Esophagus muscularis mucosa (tissue), 4 donors: ENCODE data around the gene DNAJC6. TPM values are rescaled to one million over a fixed set of nuclear protein-coding genes. Genes with fewer than 3 reads are reported as not detected.

ENCODE experiments used
- DNase-seq: peaks from one replicate; pipeline ENCODE4 v3.0.0-alpha.2; 2017; ENCODE audit errors: extremely low spot score
- H3K27ac ChIP-seq, 4 donors: fragments of 200-600 bp; sonication (generic); replicated peaks in 1 of 4; 1 replicate in 3 of 4; 2 replicates in 1 of 4; pipeline ENCODE4 v1.5.1; 2016 to 2019; ENCODE audit warnings: mild to moderate bottlenecking in 1 of 4
- H3K27me3 ChIP-seq, 4 donors: fragments of 200-600 bp; sonication (generic); one replicate each; pipeline versions ENCODE4 v1.5.1 to v1.6.0; 2016 to 2019
- H3K36me3 ChIP-seq, 4 donors: fragments of 200-600 bp; sonication (generic); one replicate each; pipeline ENCODE4 v1.5.1; 2016 to 2019
- H3K4me1 ChIP-seq, 4 donors: fragments of 200-600 bp; sonication (generic); one replicate each; pipeline ENCODE4 v1.5.1; 2016 to 2019
- H3K4me3 ChIP-seq, 4 donors: fragments of 200-600 bp; sonication (generic); 1 replicate in 2 of 4; 2 replicates in 2 of 4; pipeline ENCODE4 v1.5.1; 2016 to 2019; ENCODE audit warnings: mild to moderate bottlenecking in 4 of 4, moderate library complexity in 1 of 4
- H3K9me3 ChIP-seq, 4 donors: fragments of 200-600 bp; sonication (generic); 1 replicate in 3 of 4; 2 replicates in 1 of 4; pipeline ENCODE4 v1.5.1; 2016 to 2019
- CTCF ChIP-seq, 3 experiments: fragments of 200-600 bp in 2 of 3; fragments of 450-650 bp in 1 of 3; sonication (generic) in 2 of 3; IDR thresholded peaks; one replicate each; pipeline ENCODE4 v1.5.1; 2017 to 2019; ENCODE audit warnings: antibody characterized with exemption in 3 of 3, mild to moderate bottlenecking in 2 of 3, moderate library complexity in 1 of 3
- EP300 ChIP-seq: sonication (generic); formaldehyde crosslinking; IDR thresholded peaks from one replicate; pipeline ENCODE4 v1.6.1; 2017; ENCODE audit warnings: antibody characterized with exemption
- POLR2A ChIP-seq: fragments of 450-650 bp; IDR thresholded peaks from one replicate; pipeline ENCODE4 v1.6.1; 2017; ENCODE audit warnings: antibody characterized with exemption, moderate library complexity, mild to moderate bottlenecking, low read depth
- POLR2AphosphoS5 ChIP-seq, 2 donors: sonication (generic); formaldehyde crosslinking; IDR thresholded peaks; one replicate each; pipeline ENCODE4 v1.6.1; 2017; ENCODE audit warnings: antibody characterized with exemption in 2 of 2
- WGBS: methylation state at CpG from one replicate; pipeline ENCODE4 v1.1.5; 2018; 5-methylcytosine and 5-hydroxymethylcytosine counted together
- intact Hi-C: fragments of 100-400 bp; cut with DNase I; formaldehyde crosslinking; loops from one replicate; pipeline ENCODE4 v1.15.1; 2023
- total RNA-seq, 4 donors: library from RNA; depleted of rRNA; stranded (reverse); fragments of >200 nt; gene quantifications; one replicate each; pipeline versions ENCODE4 v1.1.0 to v1.2.1, GENCODE V29; 2016

DNAJC6 gene
- total RNA-seq, 4 donors from 2014 or later: 3.7 to 8.3 (median 4.4) TPM

GRCh38 chr1:65264197-65264929 lies 45.0 kb upstream of the DNAJC6 start:
- peak; percentile 75 for DNase-seq
- H3K9me3 ChIP-seq: no peaks in the 10 kb centered on the region
- TF ChIP-seq EP300: no peak
- no peak for TF ChIP-seq CTCF (IDR thresholded peaks at IDR 0.05)
- TF ChIP-seq POLR2AphosphoS5 (IDR thresholded peaks at IDR 0.05): peak in 1 of 2 donors; percentile 11
- TF ChIP-seq POLR2A: no peak
- H3K4me3 ChIP-seq: peak overlapping the region; percentile 57 to 62 (median 60)
- 13% methylated on average over 15 of the region's 15 CpGs for WGBS
- peaks cover 7 to 26% (median 23%) of the 10 kb centered on the region in 4 donors for H3K4me1 ChIP-seq
- H3K27me3 ChIP-seq: peaks cover 0 to 7% (median 2%) of the 10 kb centered on the region in 4 donors
- intact Hi-C loops: no loop called here
- H3K27ac ChIP-seq: no peak overlapping the region
- no peaks in the 10 kb centered on the region for H3K36me3 ChIP-seq

DNA sequence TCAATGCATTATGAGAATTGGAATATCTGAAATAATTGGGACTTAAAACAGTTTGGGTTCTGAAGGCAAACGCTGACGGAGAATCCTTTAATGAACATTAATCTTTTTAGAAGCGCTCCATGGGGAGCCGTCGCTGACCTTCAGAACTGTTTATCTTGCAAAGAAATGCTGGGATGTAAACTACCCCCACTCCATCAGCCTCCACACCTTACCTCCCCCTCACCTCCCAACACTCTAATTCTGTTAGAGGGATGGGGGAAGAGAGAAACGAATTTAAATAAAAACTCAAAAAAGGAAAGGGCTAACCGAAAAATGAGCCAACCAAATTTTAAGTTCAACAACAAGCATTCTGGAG lies 44.1 kb upstream of the DNAJC6 start:
- peaks cover 7 to 26% (median 23%) of the 10 kb centered on the region in 4 donors for H3K4me1 ChIP-seq
- peak overlapping the region; percentile 57 to 62 (median 60) for H3K4me3 ChIP-seq
- peaks cover 0 to 7% (median 2%) of the 10 kb centered on the region in 4 donors for H3K27me3 ChIP-seq
- no peaks in the 10 kb centered on the region for H3K9me3 ChIP-seq
- TF ChIP-seq POLR2A: no peak
- TF ChIP-seq CTCF (IDR thresholded peaks at IDR 0.05): no peak
- peak overlapping the region in 2 of 4 donors; percentile 34 to 52 for H3K27ac ChIP-seq
- 9% methylated on average over 7 of the region's 7 CpGs for WGBS
- no peaks in the 10 kb centered on the region for H3K36me3 ChIP-seq
- DNase-seq: no peak
- intact Hi-C loops: no loop called here

DNA sequence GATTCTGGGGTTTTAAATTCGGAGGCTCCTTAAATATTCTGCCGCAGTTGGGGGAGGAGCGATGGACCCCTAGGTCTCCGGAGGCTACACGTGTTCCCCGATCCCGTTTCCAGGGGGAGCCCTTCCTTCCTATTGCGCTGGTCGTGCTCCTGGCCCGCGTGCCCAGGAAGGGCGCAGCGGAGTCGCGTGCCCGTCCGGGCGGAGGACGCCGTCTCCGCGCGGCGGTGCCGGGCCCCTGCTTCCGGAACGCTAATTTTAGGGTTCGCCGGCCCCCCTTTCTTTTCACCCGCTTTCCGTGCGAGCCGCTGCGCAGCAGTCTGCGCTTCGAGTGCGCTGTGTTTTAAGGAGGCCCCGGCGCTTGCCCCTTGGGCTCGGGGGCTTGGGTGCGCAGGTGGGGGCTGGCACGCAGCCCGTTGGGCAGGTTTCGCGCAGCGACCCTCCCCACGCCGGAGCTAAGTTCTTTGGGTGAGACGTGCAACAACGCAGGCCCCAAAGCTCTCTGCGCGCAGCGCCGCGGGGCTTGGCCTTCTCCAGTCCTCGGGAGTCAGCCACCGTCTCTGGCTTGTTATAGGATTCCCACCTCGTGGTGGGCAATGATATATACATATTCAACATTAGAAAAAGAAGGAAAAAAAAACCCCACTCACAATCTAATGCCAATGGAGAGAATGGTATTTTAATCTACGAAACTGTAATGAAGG lies 43.5 kb upstream of the DNAJC6 start:
- WGBS: 9% methylated on average over 24 of the region's 59 CpGs
- H3K27ac ChIP-seq: peak overlapping the region in 3 of 4 donors; percentile 34 to 52 (median 39)
- H3K9me3 ChIP-seq: no peaks in the 10 kb centered on the region
- H3K27me3 ChIP-seq: peaks cover 0 to 7% (median 2%) of the 10 kb centered on the region in 4 donors
- no peak for TF ChIP-seq EP300
- TF ChIP-seq POLR2AphosphoS5 (IDR thresholded peaks at IDR 0.05): peak in 1 of 2 donors; percentile 29
- TF ChIP-seq CTCF (IDR thresholded peaks at IDR 0.05): peak; percentile 8 to 34 (median 23)
- no peak for TF ChIP-seq POLR2A
- DNase-seq: peak; percentile 83
- peak overlapping the region; percentile 57 to 62 (median 60) for H3K4me3 ChIP-seq
- intact Hi-C loops: no loop called here
- H3K36me3 ChIP-seq: no peaks in the 10 kb centered on the region
- H3K4me1 ChIP-seq: peaks cover 7 to 26% (median 23%) of the 10 kb centered on the region in 4 donors

GRCh38 chr1:65266476-65266875 lies 42.9 kb upstream of the DNAJC6 start:
- TF ChIP-seq POLR2A (no peak), POLR2AphosphoS5 (IDR thresholded peaks at IDR 0.05) (no peak), CTCF (IDR thresholded peaks at IDR 0.05) (no peak), EP300 (no peak)
- Histone ChIP-seq H3K9me3 (no peaks in the 10 kb centered on the region), H3K4me3 (peak overlapping the region in 3 of 4 donors; percentile 59 to 62 (median 60)), H3K27ac (no peak overlapping the region), H3K36me3 (no peaks in the 10 kb centered on the region), H3K4me1 (peaks cover 7 to 26% (median 23%) of the 10 kb centered on the region in 4 donors), H3K27me3 (peaks cover 0 to 7% (median 2%) of the 10 kb centered on the region in 4 donors)
- peak; percentile 37 for DNase-seq
- intact Hi-C loops: no loop called here
- 23% methylated on average over 1 of the region's 1 CpG for WGBS
